BLaER1 (cell line): ENCODE data around the gene ZNF385A.
"Not testable (repeated sequence)": the region's sequence is repeated elsewhere in the genome, so short reads cannot be mapped to it uniquely, and the experiment has no call there.

ENCODE experiments used
- H3K27ac ChIP-seq: shearing (Covaris generic); formaldehyde crosslinking; 2 replicates; pipeline ENCODE4 v1.8.1; 2022
- H3K27me3 ChIP-seq: shearing (Covaris generic); formaldehyde crosslinking; 2 replicates; pipeline ENCODE4 v1.8.1; 2022
- H3K36me3 ChIP-seq: shearing (Covaris generic); formaldehyde crosslinking; 2 replicates; pipeline ENCODE4 v1.8.1; 2022
- H3K4me1 ChIP-seq: shearing (Covaris generic); formaldehyde crosslinking; 2 replicates; pipeline ENCODE4 v1.8.1; 2022
- H3K4me2 ChIP-seq: shearing (Covaris generic); formaldehyde crosslinking; 2 replicates; pipeline ENCODE4 v1.8.1; 2022
- H3K4me3 ChIP-seq: shearing (Covaris generic); formaldehyde crosslinking; 2 replicates; pipeline ENCODE4 v1.8.1; 2022
- H3K9ac ChIP-seq: shearing (Covaris generic); formaldehyde crosslinking; 2 replicates; pipeline ENCODE4 v1.8.1; 2022
- H3K9me3 ChIP-seq: shearing (Covaris generic); formaldehyde crosslinking; 2 replicates; pipeline ENCODE4 v1.8.1; 2022
- H4K20me1 ChIP-seq: shearing (Covaris generic); formaldehyde crosslinking; 2 replicates; pipeline ENCODE4 v1.8.1; 2022
- Cebpa-rat ChIP-seq: shearing (Covaris generic); IDR thresholded peaks from 2 replicates; pipeline ENCODE4 v1.8.1; 2022

The ZNF385A gene

GRCh38 chr12:54358945-54359761 is 25.4 kb downstream of the ZNF385A start:
- Histone ChIP-seq H3K4me2 (peak overlapping the region; percentile 94), H3K4me1 (peaks cover 50% of the 10 kb centered on the region)

GRCh38 chr12:54358191-54358944 is 26.2 kb downstream of the ZNF385A start:
- no peaks in the 10 kb centered on the region for H3K9me3 ChIP-seq
- peaks cover 42% of the 10 kb centered on the region for H3K4me1 ChIP-seq
- no peaks in the 10 kb centered on the region for H3K27me3 ChIP-seq
- H3K36me3 ChIP-seq = no peaks in the 10 kb centered on the region
- TF ChIP-seq Cebpa-rat = no peak
- H3K4me2 ChIP-seq = peak overlapping the region; percentile 94
- H3K27ac ChIP-seq = peak overlapping the region; percentile 85
- H4K20me1 ChIP-seq = no peaks in the 10 kb centered on the region
- H3K9ac ChIP-seq = peak overlapping the region; percentile 86
- H3K4me3 ChIP-seq = peak overlapping the region; percentile 76

More at GRCh38 chr12:54358945-54359761, 25.4 kb downstream of the ZNF385A start:
- Histone ChIP-seq H4K20me1 (no peaks in the 10 kb centered on the region), H3K9ac (peak overlapping the region; percentile 86), H3K9me3 (no peaks in the 10 kb centered on the region), H3K27ac (peak overlapping the region; percentile 85), H3K4me3 (peak overlapping the region; percentile 76), H3K36me3 (no peaks in the 10 kb centered on the region), H3K27me3 (no peaks in the 10 kb centered on the region)
- TF ChIP-seq Cebpa-rat = no peak

GRCh38 chr12:54357506-54358190 is 26.9 kb downstream of the ZNF385A start:
- H3K4me1 ChIP-seq = peaks cover 41% of the 10 kb centered on the region
- H3K9me3 ChIP-seq = no peaks in the 10 kb centered on the region
- peak overlapping the region; percentile 76 for H3K4me3 ChIP-seq
- TF ChIP-seq Cebpa-rat = no peak
- H3K36me3 ChIP-seq = no peaks in the 10 kb centered on the region
- H3K9ac ChIP-seq = peak overlapping the region; percentile 86
- no peaks in the 10 kb centered on the region for H4K20me1 ChIP-seq
- H3K27ac ChIP-seq = peak overlapping the region; percentile 85
- H3K27me3 ChIP-seq = no peaks in the 10 kb centered on the region
- H3K4me2 ChIP-seq = peak overlapping the region; percentile 94

- H3K36me3 ChIP-seq = 0 out of 2 replicates have a peak, but pooled peaks cover under 1% of the 10 kb centered on the region
- no peaks in the 10 kb centered on the region for H3K27me3 ChIP-seq
- H3K9ac ChIP-seq = 0 out of 2 replicates have a peak overlapping the region, but pooled peaks have one; percentile 41
- peak overlapping the region; percentile 94 for H3K4me2 ChIP-seq
- TF ChIP-seq Cebpa-rat = no peak
- 0 out of 2 replicates have a peak overlapping the region, but pooled peaks have one; percentile 26 for H3K27ac ChIP-seq
- peaks cover 48% of the 10 kb centered on the region for H3K4me1 ChIP-seq
- no peaks in the 10 kb centered on the region for H3K9me3 ChIP-seq
- no peaks in the 10 kb centered on the region for H4K20me1 ChIP-seq
- H3K4me3 ChIP-seq = no peak overlapping the region
Measured at GRCh38 chr12:54356951-54357356, 27.6 kb downstream of the ZNF385A start.

GRCh38 chr12:54356228-54356627 is 28.3 kb downstream of the ZNF385A start:
- H3K4me1 ChIP-seq = peaks cover 55% of the 10 kb centered on the region
- TF ChIP-seq Cebpa-rat = no peak
- H3K4me3 ChIP-seq = no peak overlapping the region
- peak overlapping the region; percentile 94; the same call in 1 of the 2 replicates for H3K4me2 ChIP-seq
- H4K20me1 ChIP-seq = no peaks in the 10 kb centered on the region
- peaks cover 8% of the 10 kb centered on the region for H3K36me3 ChIP-seq
- H3K9me3 ChIP-seq = no peaks in the 10 kb centered on the region
- H3K27ac ChIP-seq = 0 out of 2 replicates have a peak overlapping the region, but pooled peaks have one; percentile 26
- no peaks in the 10 kb centered on the region for H3K27me3 ChIP-seq
- no peak overlapping the region for H3K9ac ChIP-seq

GRCh38 chr12:54355104-54355815 is 29.3 kb downstream of the ZNF385A start:
- Histone ChIP-seq H3K4me2 (no peak overlapping the region), H3K9me3 (no peaks in the 10 kb centered on the region), H3K27me3 (no peaks in the 10 kb centered on the region), H3K36me3 (peaks cover 18% of the 10 kb centered on the region), H3K9ac (no peak overlapping the region), H3K27ac (no peak overlapping the region), H3K4me1 (peaks cover 46% of the 10 kb centered on the region), H4K20me1 (no peaks in the 10 kb centered on the region), H3K4me3 (no peak overlapping the region)
- TF ChIP-seq Cebpa-rat = no peak

GRCh38 chr12:54354271-54354670 is 30.3 kb downstream of the ZNF385A start:
- not testable (repeated sequence) for H3K27me3 ChIP-seq, H3K4me2 ChIP-seq, H4K20me1 ChIP-seq, H3K27ac ChIP-seq, H3K9ac ChIP-seq, H3K9me3 ChIP-seq, H3K4me3 ChIP-seq
- Histone ChIP-seq H3K4me1 (peaks cover 38% of the 10 kb centered on the region), H3K36me3 (peaks cover 28% of the 10 kb centered on the region)

- H3K9ac ChIP-seq = no peak overlapping the region
- no peak overlapping the region for H3K27ac ChIP-seq
- H3K27me3 ChIP-seq = no peaks in the 10 kb centered on the region
- no peak overlapping the region for H3K4me2 ChIP-seq
- no peak overlapping the region for H3K4me3 ChIP-seq
- no peaks in the 10 kb centered on the region for H4K20me1 ChIP-seq
- TF ChIP-seq Cebpa-rat = no peak
- peaks cover 38% of the 10 kb centered on the region for H3K36me3 ChIP-seq
- peaks cover 34% of the 10 kb centered on the region for H3K4me1 ChIP-seq
- no peaks in the 10 kb centered on the region for H3K9me3 ChIP-seq
Measured at GRCh38 chr12:54352891-54353874, 31.4 kb downstream of the ZNF385A start.
